NCI-H1436 (cell line): ENCODE results near the gene KIR2DL1.
"Not testable (repeated sequence)": the region's sequence is repeated elsewhere in the genome, so short reads cannot be mapped to it uniquely, and the experiment has no call there.

Source experiments
- DNase-seq: peaks from one replicate; lab custom pipeline; 2025; lab: John Stamatoyannopoulos, UW

KIR2DL1 gene

DNA sequence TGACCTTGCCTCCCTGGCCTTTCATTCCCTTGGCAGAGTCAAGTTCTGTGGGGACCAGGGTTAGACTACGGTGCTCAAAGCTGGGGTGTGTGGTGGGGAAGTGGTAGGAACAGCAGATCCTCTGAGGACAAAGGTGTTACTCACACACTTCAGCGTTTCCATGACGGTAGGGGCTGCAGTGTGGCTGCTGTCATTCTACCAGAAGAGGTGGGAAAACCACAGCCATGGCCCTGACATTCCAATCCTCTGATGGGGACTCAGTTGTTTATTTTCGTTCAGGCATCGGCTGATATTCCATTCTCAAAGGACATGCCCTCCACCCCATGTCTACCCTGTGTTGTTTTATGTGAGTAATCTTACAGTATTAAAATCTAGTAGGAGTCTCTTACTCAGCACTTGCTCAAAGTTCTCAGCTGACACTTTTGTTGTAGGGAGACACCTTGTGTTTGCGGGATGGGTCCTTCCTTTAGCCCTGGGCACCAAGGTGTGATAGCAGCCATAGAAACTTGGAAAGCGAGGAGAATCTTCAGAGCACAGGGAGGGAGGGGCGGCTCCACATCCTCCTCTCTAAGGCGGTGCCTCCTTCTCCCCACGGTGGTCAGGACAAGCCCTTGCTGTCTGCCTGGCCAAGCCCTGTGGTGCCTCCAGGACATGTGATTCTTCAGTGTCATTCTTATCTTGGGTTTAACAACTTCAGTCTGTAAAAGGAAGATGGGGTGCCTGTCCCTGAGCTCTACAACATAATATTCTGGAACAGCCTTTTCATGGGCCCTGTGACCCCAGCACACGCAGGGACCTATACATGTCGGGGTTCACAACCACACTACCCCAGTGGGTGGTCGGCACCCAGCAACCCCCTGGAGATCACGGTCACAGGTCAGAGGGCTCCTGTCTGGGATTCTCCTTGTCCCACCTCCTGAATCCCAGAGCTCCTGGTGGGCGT is 1.7 kb downstream of the KIR2DL1 start:
- DNase-seq, result not testable (repeated sequence)

- DNase-seq, result not testable (repeated sequence)
Observed at GRCh38 chr19:54772666-54773065, 3.1 kb downstream of the KIR2DL1 start.

DNA sequence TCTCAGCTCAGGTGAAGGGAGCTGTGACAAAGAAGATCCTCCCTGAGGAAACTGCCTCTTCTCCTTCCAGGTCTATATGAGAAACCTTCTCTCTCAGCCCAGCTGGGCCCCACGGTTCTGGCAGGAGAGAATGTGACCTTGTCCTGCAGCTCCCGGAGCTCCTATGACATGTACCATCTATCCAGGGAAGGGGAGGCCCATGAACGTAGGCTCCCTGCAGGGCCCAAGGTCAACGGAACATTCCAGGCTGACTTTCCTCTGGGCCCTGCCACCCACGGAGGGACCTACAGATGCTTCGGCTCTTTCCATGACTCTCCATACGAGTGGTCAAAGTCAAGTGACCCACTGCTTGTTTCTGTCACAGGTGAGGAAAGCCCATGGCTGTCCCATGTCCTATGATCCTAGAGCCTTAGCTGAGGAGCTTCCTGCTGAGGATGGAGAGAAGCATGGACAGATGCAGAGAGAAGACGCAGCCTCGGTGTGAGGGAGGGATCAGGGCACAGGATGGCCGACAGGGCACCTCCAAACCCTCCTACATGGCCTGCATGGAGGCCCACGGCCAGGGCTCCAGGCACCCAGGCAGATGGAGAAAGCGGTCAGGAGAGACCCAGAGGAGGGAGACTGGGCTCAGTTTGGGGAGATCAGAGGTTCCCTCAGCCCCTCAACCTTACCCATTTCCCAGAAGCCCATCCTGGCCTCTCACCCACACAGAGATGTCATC is 5.7 kb downstream of the KIR2DL1 start:
- DNase-seq, result not testable (repeated sequence)

- DNase-seq, result not testable (repeated sequence)
Observed at GRCh38 chr19:54775830-54776229, 6.2 kb downstream of the KIR2DL1 start.

DNA sequence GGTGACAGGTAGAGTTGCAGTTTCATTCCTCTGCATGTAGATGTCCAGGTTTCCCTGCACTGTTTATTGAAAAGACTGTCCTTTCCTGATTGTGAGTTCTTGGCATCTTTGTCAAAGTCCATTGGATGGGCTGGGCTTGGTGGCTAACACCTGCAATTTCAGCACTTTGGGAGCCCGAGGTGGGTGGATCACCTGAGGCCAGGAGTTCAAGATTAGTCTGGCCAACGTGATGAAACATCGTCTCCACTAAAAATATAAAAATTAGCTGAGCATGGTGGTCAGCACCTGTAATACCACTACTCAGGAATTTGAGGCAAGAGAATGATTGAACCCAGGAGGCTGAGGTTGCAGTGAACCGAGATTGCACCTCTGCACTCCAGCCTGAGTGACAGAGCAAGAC is 8.3 kb downstream of the KIR2DL1 start:
- DNase-seq, result not testable (repeated sequence)

GRCh38 chr19:54778896-54779295 is 9.3 kb downstream of the KIR2DL1 start:
- DNase-seq, result not testable (repeated sequence)

DNA sequence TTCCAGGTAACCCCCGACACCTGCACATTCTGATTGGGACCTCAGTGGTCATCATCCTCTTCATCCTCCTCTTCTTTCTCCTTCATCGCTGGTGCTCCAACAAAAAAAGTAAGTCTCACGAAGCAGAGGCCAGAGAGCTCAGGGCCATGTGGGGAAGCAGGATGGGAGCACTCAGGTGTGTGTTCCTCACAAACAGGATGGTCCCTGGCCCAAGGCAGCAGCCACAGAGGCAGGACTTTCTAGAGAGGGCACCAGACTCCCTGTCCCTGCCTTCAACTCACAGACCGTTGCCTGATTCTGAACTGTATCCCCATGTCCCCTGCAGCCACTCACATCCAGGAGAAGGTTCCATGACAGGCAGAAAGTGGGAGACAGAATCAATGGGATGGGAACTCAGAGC is 13.3 kb downstream of the KIR2DL1 start:
- DNase-seq, result not testable (repeated sequence)

GRCh38 chr19:54786091-54786723 is 16.6 kb downstream of the KIR2DL1 start:
- DNase-seq, result not testable (repeated sequence)

DNA sequence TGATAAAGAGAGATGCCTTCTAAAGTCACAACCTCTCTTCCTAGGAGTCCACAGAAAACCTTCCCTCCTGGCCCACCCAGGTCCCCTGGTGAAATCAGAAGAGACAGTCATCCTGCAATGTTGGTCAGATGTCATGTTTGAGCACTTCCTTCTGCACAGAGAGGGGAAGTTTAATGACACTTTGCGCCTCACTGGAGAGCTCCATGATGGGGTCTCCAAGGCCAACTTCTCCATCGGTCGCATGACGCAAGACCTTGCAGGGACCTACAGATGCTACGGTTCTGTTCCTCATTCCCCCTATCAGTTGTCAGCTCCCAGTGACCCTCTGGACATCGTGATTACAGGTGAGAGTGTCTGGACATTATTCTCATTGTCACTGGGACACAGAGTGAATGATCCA is 18.6 kb downstream of the KIR2DL1 start:
- DNase-seq, result not testable (repeated sequence)

- DNase-seq, result no peak
Observed at GRCh38 chr19:54790711-54791110, 21.1 kb downstream of the KIR2DL1 start.

DNA sequence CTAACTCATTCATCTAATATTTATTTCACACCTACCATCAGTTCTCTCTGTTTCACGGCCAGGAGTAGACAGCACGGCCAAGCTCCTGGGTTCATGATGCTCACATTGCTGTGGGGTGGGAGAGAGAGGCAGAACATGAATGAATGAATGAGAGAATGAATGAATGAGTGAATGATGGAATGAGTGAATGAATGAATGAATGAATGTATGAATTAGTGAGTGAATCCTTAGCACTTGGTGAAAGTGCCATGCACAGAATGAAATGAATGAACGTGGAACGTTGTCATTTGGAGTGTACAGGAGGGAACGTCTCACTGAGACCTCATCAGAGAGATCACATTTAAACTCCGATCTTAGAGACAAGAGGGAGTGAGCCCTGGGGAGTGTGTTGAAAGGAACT is 21.9 kb downstream of the KIR2DL1 start:
- no peak for DNase-seq

DNA sequence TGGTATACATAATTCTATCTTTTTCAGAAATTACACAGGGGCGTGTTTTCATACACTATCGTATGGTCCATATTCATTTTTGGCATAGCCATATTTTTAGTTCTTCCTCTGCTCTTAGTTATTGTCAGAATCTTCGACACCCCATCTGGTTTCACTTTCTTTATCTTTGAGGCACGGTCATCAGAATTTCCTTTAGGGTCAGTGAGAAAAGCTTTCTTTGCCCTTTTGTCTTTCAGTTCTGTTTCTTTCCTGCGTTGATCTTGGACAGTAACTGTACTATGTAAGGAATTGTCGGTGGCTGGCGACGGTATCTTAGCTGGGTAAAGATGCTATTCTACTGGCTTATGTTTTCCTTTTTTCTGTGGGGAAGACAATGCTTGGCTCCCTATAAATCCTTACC is 23.2 kb downstream of the KIR2DL1 start:
- DNase-seq, result no peak

DNA sequence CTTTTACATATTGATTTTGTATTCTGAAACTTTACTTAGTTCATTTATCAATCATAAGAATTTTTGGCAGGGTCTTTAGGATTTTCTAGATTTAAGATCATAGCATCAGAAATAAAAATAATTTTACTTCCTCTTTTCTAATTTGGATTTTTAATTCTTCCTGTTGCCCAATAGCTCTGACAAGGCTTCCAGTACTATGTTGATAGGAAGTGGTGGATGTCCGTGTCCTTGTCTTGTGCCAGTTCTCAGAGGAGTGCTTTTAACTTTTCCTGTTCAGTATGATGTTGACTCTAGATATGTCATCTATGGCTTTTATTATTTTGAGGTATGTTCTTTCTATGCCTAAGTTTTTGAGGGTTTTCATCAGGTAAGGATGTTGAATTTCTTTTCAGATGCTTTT is 26.2 kb downstream of the KIR2DL1 start:
- no peak for DNase-seq

GRCh38 chr19:54803410-54803809 is 33.8 kb downstream of the KIR2DL1 start, which contains the start of gene KIR2DL4:
KIR2DL4 (plus strand) TSS chr19:54803610; CDS start chr19:54803652, 42 bp downstream.
- DNase-seq, result no peak

DNA sequence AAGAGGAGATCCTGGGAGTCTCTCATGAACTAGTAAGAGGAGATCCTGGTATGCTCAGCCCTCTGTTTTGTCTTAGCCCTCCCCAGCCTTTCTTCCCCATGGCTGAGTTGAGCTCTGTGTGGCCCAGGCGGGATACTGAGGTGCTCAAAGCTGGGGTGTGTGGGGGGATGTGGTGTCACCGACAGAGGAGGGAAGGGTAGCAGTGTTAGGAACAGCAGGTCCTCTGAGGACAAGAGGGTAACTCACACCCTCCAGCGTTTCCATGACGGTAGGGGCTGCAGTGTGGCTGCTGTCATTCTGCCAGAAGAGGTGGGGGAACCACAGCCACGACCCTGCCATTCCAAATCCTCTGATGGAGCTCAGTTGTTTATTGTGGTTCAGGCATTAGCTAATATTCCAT is 34.5 kb downstream of the KIR2DL1 start:
- no peak for DNase-seq

- DNase-seq, result no peak
Observed at GRCh38 chr19:54804571-54804970, 35.0 kb downstream of the KIR2DL1 start.

DNA sequence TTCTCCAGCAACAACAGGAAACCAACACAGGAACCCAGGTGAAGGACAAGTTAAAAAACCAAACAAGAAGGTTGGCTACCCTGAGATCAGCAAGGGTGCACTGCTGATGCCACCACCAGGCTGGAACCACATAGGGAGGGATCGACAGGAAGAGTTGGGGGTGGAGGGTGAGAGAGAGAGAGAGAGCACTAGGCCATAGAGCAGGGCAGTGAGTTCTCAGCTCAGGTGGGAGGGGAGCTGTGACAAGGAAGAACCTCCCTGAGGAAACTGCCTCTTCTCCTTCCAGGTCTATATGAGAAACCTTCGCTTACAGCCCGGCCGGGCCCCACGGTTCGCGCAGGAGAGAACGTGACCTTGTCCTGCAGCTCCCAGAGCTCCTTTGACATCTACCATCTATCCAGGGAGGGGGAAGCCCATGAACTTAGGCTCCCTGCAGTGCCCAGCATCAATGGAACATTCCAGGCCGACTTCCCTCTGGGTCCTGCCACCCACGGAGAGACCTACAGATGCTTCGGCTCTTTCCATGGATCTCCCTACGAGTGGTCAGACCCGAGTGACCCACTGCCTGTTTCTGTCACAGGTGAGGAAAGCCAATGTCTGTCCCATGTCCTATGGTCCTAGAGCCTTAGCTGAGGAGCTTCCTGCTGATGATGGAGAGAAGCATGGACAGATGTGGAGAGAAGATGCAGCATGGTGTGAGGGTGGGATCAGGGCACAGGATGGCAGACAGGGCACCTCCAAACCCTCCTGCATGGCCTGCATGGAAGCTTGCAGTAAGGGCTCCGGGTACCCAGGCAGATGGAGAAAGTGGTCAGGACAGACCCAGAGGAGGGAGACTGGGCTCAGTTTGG is 36.3 kb downstream of the KIR2DL1 start:
- DNase-seq, result no peak

- no peak for DNase-seq
Observed at GRCh38 chr19:54806516-54806838, 36.9 kb downstream of the KIR2DL1 start.

GRCh38 chr19:54814571-54814970 is 45.0 kb downstream of the KIR2DL1 start:
- not testable (repeated sequence) for DNase-seq

DNA sequence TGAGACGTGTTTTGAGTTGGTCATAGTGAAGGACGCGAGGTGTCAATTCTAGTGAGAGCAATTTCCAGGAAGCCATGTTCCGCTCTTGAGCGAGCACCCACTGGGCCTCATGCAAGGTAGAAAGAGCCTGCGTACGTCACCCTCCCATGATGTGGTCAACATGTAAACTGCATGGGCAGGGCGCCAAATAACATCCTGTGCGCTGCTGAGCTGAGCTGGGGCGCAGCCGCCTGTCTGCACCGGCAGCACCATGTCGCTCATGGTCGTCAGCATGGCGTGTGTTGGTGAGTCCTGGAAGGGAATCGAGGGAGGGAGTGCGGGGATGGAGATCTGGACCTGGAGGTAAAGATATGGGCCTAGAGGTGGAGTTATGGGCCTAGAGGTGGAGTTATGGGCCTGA is 46.7 kb downstream of the KIR2DL1 start, which contains the start of gene KIR3DL1:
Gene KIR3DL1, plus strand, starts transcription at position 218 of the 400 bp plus-strand sequence.
- DNase-seq, result not testable (repeated sequence)
